22Rv1 (cell line): ENCODE data around the gene SORT1.

Source experiments
- H3K27ac ChIP-seq: fragments of 450-650 bp; 2 replicates; pipeline ENCODE4 v1.5.1; 2017
- ZFX ChIP-seq: fragments of 450-650 bp; IDR thresholded peaks from 2 replicates; pipeline ENCODE4 v1.6.1; 2017; ENCODE audit warnings: antibody characterized with exemption, borderline replicate concordance
- TF ChIP-seq, protein P1 (sequence below): fragments of 450-650 bp; IDR thresholded peaks from 2 replicates; pipeline ENCODE4 v1.5.1; 2017; ENCODE audit warnings: mild to moderate bottlenecking

SORT1 gene

GRCh38 chr1:109373126-109373525 is 24.6 kb downstream of the SORT1 start:
- no peak overlapping the region for H3K27ac ChIP-seq
- TF ChIP-seq, protein P1, sequence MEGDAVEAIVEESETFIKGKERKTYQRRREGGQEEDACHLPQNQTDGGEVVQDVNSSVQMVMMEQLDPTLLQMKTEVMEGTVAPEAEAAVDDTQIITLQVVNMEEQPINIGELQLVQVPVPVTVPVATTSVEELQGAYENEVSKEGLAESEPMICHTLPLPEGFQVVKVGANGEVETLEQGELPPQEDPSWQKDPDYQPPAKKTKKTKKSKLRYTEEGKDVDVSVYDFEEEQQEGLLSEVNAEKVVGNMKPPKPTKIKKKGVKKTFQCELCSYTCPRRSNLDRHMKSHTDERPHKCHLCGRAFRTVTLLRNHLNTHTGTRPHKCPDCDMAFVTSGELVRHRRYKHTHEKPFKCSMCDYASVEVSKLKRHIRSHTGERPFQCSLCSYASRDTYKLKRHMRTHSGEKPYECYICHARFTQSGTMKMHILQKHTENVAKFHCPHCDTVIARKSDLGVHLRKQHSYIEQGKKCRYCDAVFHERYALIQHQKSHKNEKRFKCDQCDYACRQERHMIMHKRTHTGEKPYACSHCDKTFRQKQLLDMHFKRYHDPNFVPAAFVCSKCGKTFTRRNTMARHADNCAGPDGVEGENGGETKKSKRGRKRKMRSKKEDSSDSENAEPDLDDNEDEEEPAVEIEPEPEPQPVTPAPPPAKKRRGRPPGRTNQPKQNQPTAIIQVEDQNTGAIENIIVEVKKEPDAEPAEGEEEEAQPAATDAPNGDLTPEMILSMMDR: no peak
- no peak for TF ChIP-seq ZFX

- no peak overlapping the region for H3K27ac ChIP-seq
- TF ChIP-seq, protein P1: no peak
- TF ChIP-seq ZFX: no peak
Observed at GRCh38 chr1:109372281-109372680, 25.4 kb downstream of the SORT1 start.

DNA sequence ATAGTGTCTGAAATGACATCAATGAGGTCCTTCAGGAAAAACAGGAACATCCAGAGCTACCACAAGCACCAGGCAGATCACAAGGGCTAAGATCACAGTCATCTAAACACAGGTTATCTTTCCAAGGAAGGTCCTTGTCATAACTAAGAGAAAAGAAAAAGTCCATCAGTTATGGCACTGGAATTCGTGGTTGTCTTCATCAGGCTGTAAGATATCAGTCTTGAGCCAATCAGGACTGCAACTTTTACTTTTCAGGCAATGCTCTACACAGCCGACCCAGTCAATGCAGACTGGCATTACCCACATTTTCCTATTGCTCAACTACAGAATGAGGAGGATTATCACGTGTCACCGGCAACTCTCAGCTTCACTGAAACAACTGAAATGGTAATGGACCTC is 26.4 kb downstream of the SORT1 start:
- H3K27ac ChIP-seq: no peak overlapping the region
- TF ChIP-seq, protein P1: no peak
- no peak for TF ChIP-seq ZFX

DNA sequence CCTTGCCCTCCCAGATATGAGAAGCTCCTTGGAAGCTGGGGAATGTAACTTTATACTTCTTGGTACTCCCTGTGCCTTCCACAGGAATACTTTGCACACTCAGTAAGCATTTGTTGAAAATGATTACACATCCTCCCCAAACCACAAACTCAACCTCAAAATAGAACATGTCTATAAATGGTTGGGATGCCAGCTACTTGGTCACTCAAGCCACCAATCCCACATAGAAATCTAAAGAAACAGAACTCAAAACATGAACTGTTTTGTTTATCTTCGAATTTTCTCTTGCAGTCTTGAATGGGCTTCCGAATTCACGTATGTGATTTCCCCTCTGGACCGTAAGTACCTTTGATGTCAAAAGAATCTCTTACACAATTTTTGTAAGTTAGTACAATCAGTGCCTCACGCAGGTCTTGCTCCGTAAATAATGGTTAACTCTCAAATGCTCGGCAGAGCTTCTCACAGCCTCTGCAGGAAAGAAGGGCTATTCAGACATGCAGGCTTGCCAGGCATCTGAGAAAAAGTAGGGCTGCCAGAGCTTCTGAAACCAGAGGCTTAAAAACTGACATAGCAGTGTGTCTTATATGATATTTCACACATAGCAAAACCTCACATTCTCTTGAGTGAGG is 26.9 kb downstream of the SORT1 start:
- no peak overlapping the region for H3K27ac ChIP-seq
- no peak for TF ChIP-seq ZFX
- TF ChIP-seq, protein P1: no peak

- TF ChIP-seq, protein P1: no peak
- TF ChIP-seq ZFX: no peak
- no peak overlapping the region for H3K27ac ChIP-seq
Observed at GRCh38 chr1:109369167-109369746, 28.5 kb downstream of the SORT1 start.

DNA sequence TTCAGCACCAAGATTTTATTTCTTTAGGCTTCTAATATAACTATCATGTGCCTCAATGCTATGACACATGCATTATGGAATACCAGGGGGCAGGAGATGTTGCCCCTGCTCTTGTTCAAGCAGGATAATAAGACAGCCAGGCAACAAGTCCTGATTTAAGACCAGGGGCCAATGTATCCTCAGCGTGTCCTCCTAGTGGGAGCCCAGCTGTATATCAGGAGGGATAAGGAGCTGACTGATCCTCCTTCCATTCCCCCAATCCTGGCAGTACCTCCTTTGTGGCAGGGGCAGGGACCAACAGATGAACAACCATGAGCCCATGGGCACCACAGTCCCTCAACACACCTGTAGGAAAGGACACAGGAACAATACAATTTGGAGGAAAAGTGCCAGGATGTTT is 29.3 kb downstream of the SORT1 start:
- TF ChIP-seq, protein P1: no peak
- no peak for TF ChIP-seq ZFX
- H3K27ac ChIP-seq: no peak overlapping the region

DNA sequence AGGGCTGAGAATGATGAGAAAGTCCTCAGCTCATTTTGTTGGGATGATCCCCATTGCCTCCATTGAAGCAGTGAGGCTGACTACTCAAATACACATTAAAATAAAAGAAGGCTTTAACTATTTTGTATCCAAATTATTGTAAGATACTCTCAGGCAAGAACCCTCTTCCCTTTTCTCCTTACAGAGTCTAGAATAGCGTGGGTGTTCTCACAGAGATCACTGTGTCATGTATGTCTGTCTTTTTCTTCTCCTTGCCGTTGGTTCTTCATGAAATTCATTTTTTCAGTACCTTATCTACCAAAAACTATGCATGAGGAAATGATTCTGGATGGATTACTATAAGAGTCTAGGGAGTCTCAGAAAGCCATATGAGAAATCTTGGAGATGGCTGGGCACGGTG is 30.1 kb downstream of the SORT1 start:
- no peak for TF ChIP-seq ZFX
- TF ChIP-seq, protein P1: no peak

More for the DNA sequence above, 30.1 kb downstream of the SORT1 start:
- no peak overlapping the region for H3K27ac ChIP-seq
